SK-N-SH treated with all-trans-retinoic acid at 6 μM for 48 hours (cell line): Measurements from ENCODE around the gene WDR20.
"Not testable (repeated sequence)": the region's sequence is repeated elsewhere in the genome, so short reads cannot be mapped to it uniquely, and the experiment has no call there.

ENCODE experiments used
- ATAC-seq: fragments of 200-7000 bp; cut with Tn5 transposase; 3 replicates; pipeline ENCODE4 v1.9.1; 2020; ENCODE audit warnings: mild to moderate bottlenecking, moderate library complexity
- ARNTL ChIP-seq: fragments of 450-650 bp; formaldehyde crosslinking; IDR thresholded peaks from 2 replicates; pipeline ENCODE4 v1.5.0; 2020; ENCODE audit warnings: low read depth, mild to moderate bottlenecking, moderate library complexity, borderline replicate concordance
- BACH2 ChIP-seq: fragments of 250-450 bp; sonication (Bioruptor Pico); IDR thresholded peaks from 2 replicates; pipeline ENCODE4 v1.9.0; 2021; ENCODE audit warnings: mild to moderate bottlenecking, borderline replicate concordance
- CSDC2 ChIP-seq: fragments of 250-450 bp; sonication (Bioruptor Pico); IDR thresholded peaks from 2 replicates; pipeline ENCODE4 v1.5.0; 2020; ENCODE audit warnings: mild to moderate bottlenecking, moderate library complexity
- ESRRG ChIP-seq: fragments of 250-450 bp; sonication (Bioruptor Pico); IDR thresholded peaks from 2 replicates; pipeline ENCODE4 v1.6.1; 2021; ENCODE audit warnings: mild to moderate bottlenecking
- GLIS3 ChIP-seq: fragments of 250-450 bp; sonication (Bioruptor Pico); IDR thresholded peaks from 2 replicates; pipeline ENCODE4 v1.5.0; 2020; ENCODE audit warnings: mild to moderate bottlenecking, moderate library complexity
- OSR1 ChIP-seq: fragments of 250-450 bp; sonication (Bioruptor Pico); IDR thresholded peaks from 2 replicates; pipeline ENCODE4 v1.8.0; 2022; ENCODE audit warnings: moderate library complexity, mild to moderate bottlenecking, inconsistent platforms
- PPARA ChIP-seq: fragments of 250-450 bp; sonication (Bioruptor Pico); IDR thresholded peaks from 2 replicates; pipeline ENCODE4 v1.5.0; 2020; ENCODE audit warnings: mild to moderate bottlenecking, borderline replicate concordance
- RARB ChIP-seq: fragments of 250-450 bp; sonication (Bioruptor Pico); IDR thresholded peaks from 2 replicates; pipeline ENCODE4 v1.8.0; 2021; ENCODE audit warnings: mild to moderate bottlenecking, moderate library complexity
- TOX ChIP-seq: fragments of 250-450 bp; sonication (Bioruptor Pico); IDR thresholded peaks from 2 replicates; pipeline ENCODE4 v1.8.0; 2021; ENCODE audit warnings: mild to moderate bottlenecking, moderate library complexity, borderline replicate concordance
- ZFP3 ChIP-seq: fragments of 250-450 bp; sonication (Bioruptor Pico); IDR thresholded peaks from 2 replicates; pipeline ENCODE4 v1.5.0; 2020; ENCODE audit warnings: mild to moderate bottlenecking, moderate library complexity
- ZFP30 ChIP-seq: fragments of 450-650 bp; formaldehyde crosslinking; IDR thresholded peaks from 2 replicates; pipeline ENCODE4 v1.5.0; 2022; ENCODE audit warnings: mild to moderate bottlenecking, moderate library complexity
- ZNF70 ChIP-seq: fragments of 450-650 bp; formaldehyde crosslinking; IDR thresholded peaks from 2 replicates; pipeline ENCODE4 v1.5.0; 2020; ENCODE audit warnings: mild to moderate bottlenecking, moderate library complexity
- ZNF8 ChIP-seq: fragments of 450-650 bp; formaldehyde crosslinking; IDR thresholded peaks from 2 replicates; pipeline ENCODE4 v1.5.0; 2020; ENCODE audit warnings: mild to moderate bottlenecking, moderate library complexity
- TF ChIP-seq, protein P1 (sequence below): fragments of 250-450 bp; sonication (Bioruptor Pico); IDR thresholded peaks from 2 replicates; pipeline ENCODE4 v1.5.1; 2020; ENCODE audit warnings: low read depth, mild to moderate bottlenecking, moderate library complexity
- TF ChIP-seq, protein P2 (sequence below): fragments of 250-450 bp; sonication (Bioruptor Pico); IDR thresholded peaks from 2 replicates; pipeline ENCODE4 v1.8.0; 2021; ENCODE audit warnings: low read depth, mild to moderate bottlenecking, moderate library complexity, borderline replicate concordance
- TF ChIP-seq, protein P3 (sequence below): fragments of 250-450 bp; sonication (Bioruptor Pico); IDR thresholded peaks from 2 replicates; pipeline ENCODE4 v1.5.1; 2021; ENCODE audit warnings: mild to moderate bottlenecking, moderate library complexity
- TF ChIP-seq, protein P4 (sequence below): fragments of 250-450 bp; sonication (Bioruptor Pico); IDR thresholded peaks from 2 replicates; pipeline ENCODE4 v1.5.0; 2020; ENCODE audit warnings: mild to moderate bottlenecking, moderate library complexity

WDR20 gene

DNA sequence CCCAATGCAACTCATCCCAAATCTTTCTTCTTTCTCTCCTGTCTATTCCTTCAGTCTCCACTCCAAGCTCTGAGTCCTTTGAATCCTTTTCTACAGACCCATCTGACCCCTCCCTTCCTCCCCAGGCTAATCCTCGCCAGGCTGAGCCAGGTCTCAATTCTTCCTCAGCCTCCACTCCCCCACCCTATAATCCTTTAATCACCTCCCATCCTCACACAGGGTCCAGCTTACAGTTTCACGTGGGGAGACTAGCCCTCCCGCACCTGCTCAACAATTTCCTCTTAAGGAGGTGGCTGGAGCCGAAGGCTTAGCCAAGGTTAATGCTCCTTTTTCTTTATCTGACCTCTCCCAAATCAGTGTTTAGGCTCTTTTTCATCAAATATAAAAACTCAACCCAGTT, 101.5 kb downstream of the WDR20 start (continued):
- TF ChIP-seq PPARA: no peak

DNA sequence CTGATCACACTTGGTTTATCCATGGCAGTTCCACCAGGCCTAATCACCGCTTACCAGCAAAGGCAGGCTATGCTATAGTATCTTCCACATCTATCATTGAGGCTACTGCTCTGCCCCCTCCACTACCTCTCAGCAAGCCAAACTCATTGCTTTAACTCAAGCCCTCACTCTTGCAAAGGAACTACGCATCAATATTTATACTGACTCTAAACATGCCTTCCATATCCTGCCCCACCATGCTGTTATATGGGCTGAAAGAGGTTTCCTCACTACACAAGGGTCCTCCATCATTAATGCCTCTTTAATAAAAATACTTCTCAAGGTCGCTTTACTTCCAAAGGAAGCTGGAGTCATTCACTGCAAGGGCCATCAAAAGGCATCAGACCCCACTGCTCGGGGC, 104.1 kb downstream of the WDR20 start:
- not testable (repeated sequence) for ATAC-seq

DNA sequence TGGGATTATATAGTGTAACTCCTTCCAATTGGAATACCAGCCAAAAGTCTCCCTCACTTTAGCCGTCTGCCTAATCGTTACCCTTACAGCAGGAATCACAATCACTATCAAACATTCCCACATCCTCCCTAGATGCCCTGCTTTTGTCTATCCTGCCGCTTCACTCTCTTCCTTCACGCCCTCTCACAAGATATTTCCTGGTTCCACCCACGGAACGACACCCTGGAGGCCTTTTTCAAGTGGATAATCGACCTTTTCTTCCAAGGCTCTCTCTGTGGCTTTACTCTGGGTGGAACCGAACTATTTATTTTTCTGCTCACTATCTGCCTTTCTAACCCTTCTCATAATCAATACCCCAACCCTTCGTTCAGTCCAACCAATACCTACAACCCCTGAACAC, 106.4 kb downstream of the WDR20 start:
- TF ChIP-seq PPARA (no peak), CSDC2 (CRISPR knock-in tag) (no peak), ZFP30 (no peak), GLIS3 (CRISPR knock-in tag) (no peak), BACH2 (CRISPR knock-in tag) (no peak), ZFP3 (no peak), ARNTL (CRISPR knock-in tag) (no peak), ZNF8 (no peak)
- TF ChIP-seq, protein P1, sequence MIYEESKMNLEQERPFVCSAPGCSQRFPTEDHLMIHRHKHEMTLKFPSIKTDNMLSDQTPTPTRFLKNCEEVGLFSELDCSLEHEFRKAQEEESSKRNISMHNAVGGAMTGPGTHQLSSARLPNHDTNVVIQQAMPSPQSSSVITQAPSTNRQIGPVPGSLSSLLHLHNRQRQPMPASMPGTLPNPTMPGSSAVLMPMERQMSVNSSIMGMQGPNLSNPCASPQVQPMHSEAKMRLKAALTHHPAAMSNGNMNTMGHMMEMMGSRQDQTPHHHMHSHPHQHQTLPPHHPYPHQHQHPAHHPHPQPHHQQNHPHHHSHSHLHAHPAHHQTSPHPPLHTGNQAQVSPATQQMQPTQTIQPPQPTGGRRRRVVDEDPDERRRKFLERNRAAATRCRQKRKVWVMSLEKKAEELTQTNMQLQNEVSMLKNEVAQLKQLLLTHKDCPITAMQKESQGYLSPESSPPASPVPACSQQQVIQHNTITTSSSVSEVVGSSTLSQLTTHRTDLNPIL (CRISPR knock-in tag): no peak
- ATAC-seq: no peak

DNA sequence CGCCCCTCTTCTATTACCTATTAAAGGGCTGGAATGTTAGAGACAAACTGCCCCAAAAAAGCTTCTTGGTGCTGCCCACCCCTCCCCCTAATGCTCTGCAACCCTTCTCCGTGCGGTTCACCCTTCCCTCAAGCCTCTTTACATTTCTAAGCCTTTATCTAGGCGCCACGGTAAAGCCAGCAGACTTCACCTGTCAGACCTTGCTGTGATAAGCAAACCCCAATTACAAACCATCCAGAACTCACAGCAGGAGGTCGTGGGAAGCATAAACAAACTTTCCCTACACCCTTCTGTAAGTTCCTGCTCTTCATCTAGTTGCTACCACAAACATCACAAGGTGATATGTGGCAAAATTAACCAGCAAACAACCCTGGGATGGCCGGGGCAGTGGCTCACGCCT, 108.4 kb downstream of the WDR20 start:
- no peak for TF ChIP-seq OSR1 (CRISPR knock-in tag)
- TF ChIP-seq, protein P2, sequence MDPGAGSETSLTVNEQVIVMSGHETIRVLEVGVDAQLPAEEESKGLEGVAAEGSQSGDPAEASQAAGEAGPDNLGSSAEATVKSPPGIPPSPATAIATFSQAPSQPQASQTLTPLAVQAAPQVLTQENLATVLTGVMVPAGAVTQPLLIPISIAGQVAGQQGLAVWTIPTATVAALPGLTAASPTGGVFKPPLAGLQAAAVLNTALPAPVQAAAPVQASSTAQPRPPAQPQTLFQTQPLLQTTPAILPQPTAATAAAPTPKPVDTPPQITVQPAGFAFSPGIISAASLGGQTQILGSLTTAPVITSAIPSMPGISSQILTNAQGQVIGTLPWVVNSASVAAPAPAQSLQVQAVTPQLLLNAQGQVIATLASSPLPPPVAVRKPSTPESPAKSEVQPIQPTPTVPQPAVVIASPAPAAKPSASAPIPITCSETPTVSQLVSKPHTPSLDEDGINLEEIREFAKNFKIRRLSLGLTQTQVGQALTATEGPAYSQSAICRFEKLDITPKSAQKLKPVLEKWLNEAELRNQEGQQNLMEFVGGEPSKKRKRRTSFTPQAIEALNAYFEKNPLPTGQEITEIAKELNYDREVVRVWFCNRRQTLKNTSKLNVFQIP (CRISPR knock-in tag): no peak
- TF ChIP-seq, protein P3, sequence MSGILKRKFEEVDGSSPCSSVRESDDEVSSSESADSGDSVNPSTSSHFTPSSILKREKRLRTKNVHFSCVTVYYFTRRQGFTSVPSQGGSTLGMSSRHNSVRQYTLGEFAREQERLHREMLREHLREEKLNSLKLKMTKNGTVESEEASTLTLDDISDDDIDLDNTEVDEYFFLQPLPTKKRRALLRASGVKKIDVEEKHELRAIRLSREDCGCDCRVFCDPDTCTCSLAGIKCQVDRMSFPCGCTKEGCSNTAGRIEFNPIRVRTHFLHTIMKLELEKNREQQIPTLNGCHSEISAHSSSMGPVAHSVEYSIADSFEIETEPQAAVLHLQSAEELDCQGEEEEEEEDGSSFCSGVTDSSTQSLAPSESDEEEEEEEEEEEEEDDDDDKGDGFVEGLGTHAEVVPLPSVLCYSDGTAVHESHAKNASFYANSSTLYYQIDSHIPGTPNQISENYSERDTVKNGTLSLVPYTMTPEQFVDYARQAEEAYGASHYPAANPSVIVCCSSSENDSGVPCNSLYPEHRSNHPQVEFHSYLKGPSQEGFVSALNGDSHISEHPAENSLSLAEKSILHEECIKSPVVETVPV (CRISPR knock-in tag): no peak
- no peak for TF ChIP-seq ESRRG (CRISPR knock-in tag)
- no peak for ATAC-seq

DNA sequence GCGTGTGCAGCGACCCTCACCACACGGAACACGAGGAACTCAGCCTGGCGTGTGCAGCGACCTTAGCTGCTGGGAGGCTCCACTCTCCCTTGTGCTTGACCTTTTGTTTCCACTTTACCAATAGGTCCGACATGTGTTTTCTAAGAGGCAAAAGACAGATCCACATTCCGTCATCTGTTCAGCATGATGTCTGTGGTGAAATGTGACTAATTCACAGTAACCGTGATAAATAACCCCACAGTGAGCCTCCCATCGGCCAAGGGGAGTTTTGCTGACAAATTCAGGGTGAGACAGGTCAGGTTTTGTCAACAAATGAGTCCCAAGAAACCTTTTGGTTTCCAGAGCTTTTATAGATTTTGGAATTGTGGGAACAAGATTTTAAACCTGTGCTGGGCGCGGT, 109.3 kb downstream of the WDR20 start:
- no peak for ATAC-seq

More for the DNA sequence above, 109.3 kb downstream of the WDR20 start:
- TF ChIP-seq TOX (CRISPR knock-in tag): no peak
- no peak for TF ChIP-seq ARNTL (CRISPR knock-in tag)
- no peak for TF ChIP-seq OSR1 (CRISPR knock-in tag)
- no peak for TF ChIP-seq PPARA
- TF ChIP-seq ZNF70 (CRISPR knock-in tag): no peak
- no peak for TF ChIP-seq ZNF8
- TF ChIP-seq, protein P1 (CRISPR knock-in tag): no peak
- TF ChIP-seq, protein P2 (CRISPR knock-in tag): no peak
- TF ChIP-seq RARB (CRISPR knock-in tag): no peak
- no peak for TF ChIP-seq ZFP3
- TF ChIP-seq, protein P4, sequence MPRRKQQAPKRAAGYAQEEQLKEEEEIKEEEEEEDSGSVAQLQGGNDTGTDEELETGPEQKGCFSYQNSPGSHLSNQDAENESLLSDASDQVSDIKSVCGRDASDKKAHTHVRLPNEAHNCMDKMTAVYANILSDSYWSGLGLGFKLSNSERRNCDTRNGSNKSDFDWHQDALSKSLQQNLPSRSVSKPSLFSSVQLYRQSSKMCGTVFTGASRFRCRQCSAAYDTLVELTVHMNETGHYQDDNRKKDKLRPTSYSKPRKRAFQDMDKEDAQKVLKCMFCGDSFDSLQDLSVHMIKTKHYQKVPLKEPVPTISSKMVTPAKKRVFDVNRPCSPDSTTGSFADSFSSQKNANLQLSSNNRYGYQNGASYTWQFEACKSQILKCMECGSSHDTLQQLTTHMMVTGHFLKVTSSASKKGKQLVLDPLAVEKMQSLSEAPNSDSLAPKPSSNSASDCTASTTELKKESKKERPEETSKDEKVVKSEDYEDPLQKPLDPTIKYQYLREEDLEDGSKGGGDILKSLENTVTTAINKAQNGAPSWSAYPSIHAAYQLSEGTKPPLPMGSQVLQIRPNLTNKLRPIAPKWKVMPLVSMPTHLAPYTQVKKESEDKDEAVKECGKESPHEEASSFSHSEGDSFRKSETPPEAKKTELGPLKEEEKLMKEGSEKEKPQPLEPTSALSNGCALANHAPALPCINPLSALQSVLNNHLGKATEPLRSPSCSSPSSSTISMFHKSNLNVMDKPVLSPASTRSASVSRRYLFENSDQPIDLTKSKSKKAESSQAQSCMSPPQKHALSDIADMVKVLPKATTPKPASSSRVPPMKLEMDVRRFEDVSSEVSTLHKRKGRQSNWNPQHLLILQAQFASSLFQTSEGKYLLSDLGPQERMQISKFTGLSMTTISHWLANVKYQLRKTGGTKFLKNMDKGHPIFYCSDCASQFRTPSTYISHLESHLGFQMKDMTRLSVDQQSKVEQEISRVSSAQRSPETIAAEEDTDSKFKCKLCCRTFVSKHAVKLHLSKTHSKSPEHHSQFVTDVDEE: no peak
